Measurements from ENCODE around the gene SHISA8. TPM values are rescaled to one million over a fixed set of nuclear protein-coding genes. Genes with fewer than 3 reads are reported as not detected.

SHISA8 gene
- total RNA-seq, 1 donor from 2014 or later, result 0.22 TPM

GRCh38 chr22:41862160-41862529 lies 52.7 kb downstream of the SHISA8 start:
- Mint-ChIP-seq H3K27ac (no peak overlapping the region), H3K4me1 (ENCODE audit: unreplicated experiment) (peaks cover 25% of the 10 kb centered on the region), H3K4me3 (no peak overlapping the region), H3K36me3 (no peaks in the 10 kb centered on the region), H3K27me3 (no peaks in the 10 kb centered on the region), H3K9me3 (no peaks in the 10 kb centered on the region)
- no peak for DNase-seq (ENCODE audit: extremely low spot score, unreplicated experiment)
- TF ChIP-seq CTCF (conservative IDR thresholded peaks at IDR 0.05), result no peak

Small RNA genes within 50 kb of the gene (microRNA-seq; reads per million reads assigned to microRNA genes)
- gene MIR33A, result 52.9 reads per million, percentile 55 among the genes with 10 or more reads in this experiment

Other genes starting within 250 kb of the SHISA8 start
- 124 and 136 TPM in 2 replicates for gene SNU13, start 226.2 kb downstream of the SHISA8 start, total RNA-seq (ENCODE audit: low replicate concordance)
- gene MEI1, start 215.6 kb downstream of the SHISA8 start, total RNA-seq (ENCODE audit: low replicate concordance), result 0.90 and 1.2 TPM in 2 replicates
- gene CCDC134, start 114.4 kb downstream of the SHISA8 start, total RNA-seq (ENCODE audit: low replicate concordance), result 13.2 and 19.6 TPM in 2 replicates
- 110 and 119 TPM in 2 replicates for gene SREBF2, start 82.0 kb downstream of the SHISA8 start, total RNA-seq (ENCODE audit: low replicate concordance)
- 0.79 and 3.4 TPM in 2 replicates for gene TNFRSF13C, start 11.7 kb upstream of the SHISA8 start, total RNA-seq (ENCODE audit: low replicate concordance)
- gene CENPM, start 32.1 kb upstream of the SHISA8 start, total RNA-seq (ENCODE audit: low replicate concordance), result 12.2 and 29.4 TPM in 2 replicates
- 3.7 and 16.3 TPM in 2 replicates for gene SEPTIN3, start 54.4 kb upstream of the SHISA8 start, total RNA-seq (ENCODE audit: low replicate concordance)
- gene WBP2NL, start 83.7 kb upstream of the SHISA8 start, total RNA-seq (ENCODE audit: low replicate concordance), result not detected in 2 replicates
- 24.1 and 35.9 TPM in 2 replicates for gene NAGA, start 155.7 kb upstream of the SHISA8 start, total RNA-seq (ENCODE audit: low replicate concordance)
- 4.1 and 11.9 TPM in 2 replicates for gene PHETA2, start 159.2 kb upstream of the SHISA8 start, total RNA-seq (ENCODE audit: low replicate concordance)
- gene SMDT1, start 164.6 kb upstream of the SHISA8 start, total RNA-seq (ENCODE audit: low replicate concordance), result 80.6 and 102 TPM in 2 replicates
- 93.9 and 109 TPM in 2 replicates for gene NDUFA6, start 175.7 kb upstream of the SHISA8 start, total RNA-seq (ENCODE audit: low replicate concordance)
- gene CYP2D6, start 215.7 kb upstream of the SHISA8 start, total RNA-seq (ENCODE audit: low replicate concordance), result 3.1 and 4.0 TPM in 2 replicates

Measured in type B pancreatic cell (in vitro differentiated cells).